HG03196 (cell line): ENCODE results near the gene BACH2.
"Not testable (repeated sequence)": the region's sequence is repeated elsewhere in the genome, so short reads cannot be mapped to it uniquely, and the experiment has no call there.

Experiments used
- ATAC-seq: cut with Tn5 transposase; IDR thresholded peaks from one replicate; pipeline ENCODE4 v1.9.1; 2021; ENCODE audit not compliant: unreplicated experiment

Gene BACH2

GRCh38 chr6:90216072-90216977 is 80.3 kb downstream of the BACH2 start:
- ATAC-seq: peak; percentile 73

GRCh38 chr6:90214966-90215365 is 81.7 kb downstream of the BACH2 start:
- no peak for ATAC-seq

GRCh38 chr6:90214461-90214860 is 82.2 kb downstream of the BACH2 start:
- ATAC-seq: no peak

- no peak for ATAC-seq
Observed at GRCh38 chr6:90212274-90212673, 84.4 kb downstream of the BACH2 start.

- ATAC-seq: no peak
Observed at GRCh38 chr6:90209527-90209926, 87.1 kb downstream of the BACH2 start.

- ATAC-seq: not testable (repeated sequence)
Observed at GRCh38 chr6:90208690-90209089, 88.0 kb downstream of the BACH2 start.

- no peak for ATAC-seq
Observed at GRCh38 chr6:90204327-90205056, 92.2 kb downstream of the BACH2 start.

GRCh38 chr6:90203672-90204071 is 93.0 kb downstream of the BACH2 start:
- ATAC-seq: no peak

GRCh38 chr6:90202156-90202555 is 94.5 kb downstream of the BACH2 start:
- no peak for ATAC-seq

- no peak for ATAC-seq
Observed at GRCh38 chr6:90199900-90200299, 96.7 kb downstream of the BACH2 start.

- ATAC-seq: no peak
Observed at GRCh38 chr6:90198758-90199425, 97.8 kb downstream of the BACH2 start.

- no peak for ATAC-seq
Observed at GRCh38 chr6:90197854-90198496, 98.7 kb downstream of the BACH2 start.

- ATAC-seq: no peak
Observed at GRCh38 chr6:90195094-90195829, 101.4 kb downstream of the BACH2 start.

- ATAC-seq: no peak
Observed at GRCh38 chr6:90194371-90194841, 102.2 kb downstream of the BACH2 start.

GRCh38 chr6:90193359-90193758 is 103.3 kb downstream of the BACH2 start:
- ATAC-seq: no peak

GRCh38 chr6:90192857-90193256 is 103.8 kb downstream of the BACH2 start:
- ATAC-seq: no peak

- ATAC-seq: no peak
Observed at GRCh38 chr6:90190752-90191395, 105.8 kb downstream of the BACH2 start.

- no peak for ATAC-seq
Observed at GRCh38 chr6:90190131-90190530, 106.5 kb downstream of the BACH2 start.

- no peak for ATAC-seq
Observed at GRCh38 chr6:90187437-90188121, 109.1 kb downstream of the BACH2 start.
